ENCODE results near the gene GEMIN5.
"Not testable (repeated sequence)": the region's sequence is repeated elsewhere in the genome, so short reads cannot be mapped to it uniquely, and the experiment has no call there.

The GEMIN5 gene

DNA sequence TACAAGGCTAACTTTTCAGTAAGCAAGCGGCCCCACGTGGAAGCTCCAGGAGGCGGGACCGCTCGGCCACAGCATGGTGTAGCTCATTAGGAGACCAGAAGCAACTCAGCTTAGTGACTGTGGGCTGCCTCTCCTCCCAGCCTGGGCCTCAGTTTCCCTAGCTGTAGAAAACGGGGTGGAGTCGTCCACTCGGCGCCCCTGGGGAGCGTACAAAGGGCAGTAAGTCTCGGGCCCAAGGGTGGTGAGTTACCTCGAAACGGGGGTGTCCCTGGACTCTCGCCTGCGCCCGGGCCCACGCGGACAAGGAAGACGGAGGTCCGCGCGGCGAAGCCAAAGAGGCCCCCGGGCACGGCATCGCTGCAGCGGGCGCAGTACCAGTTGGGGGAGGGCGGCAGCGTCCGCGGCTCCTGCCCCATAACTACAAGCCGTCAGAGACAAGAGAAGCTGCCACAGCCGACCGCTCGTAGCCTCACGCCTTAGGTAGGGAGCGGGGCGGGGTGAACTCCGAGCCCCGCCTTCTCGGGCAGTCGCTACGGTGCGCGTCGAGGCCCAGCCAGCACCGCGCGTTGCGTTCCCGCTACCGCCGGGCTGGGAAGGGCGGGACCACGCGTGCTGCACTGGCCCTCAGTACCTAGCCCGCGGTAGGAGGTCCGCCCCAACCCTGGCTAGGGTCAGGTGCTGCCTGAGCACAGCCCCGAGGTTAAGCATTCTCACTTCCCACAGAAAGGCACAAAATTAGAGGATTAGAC lies at the start of gene GEMIN5:
Gene GEMIN5, minus strand, starts transcription at position 494 of the 749 bp plus-strand sequence. Its CDS starts 78 bp downstream, at position 416.
- peak; percentile 89 for DNase-seq

GRCh38 chr5:154986151-154986550 lies 48.1 kb upstream of the GEMIN5 start:
- no peak for DNase-seq

DNA sequence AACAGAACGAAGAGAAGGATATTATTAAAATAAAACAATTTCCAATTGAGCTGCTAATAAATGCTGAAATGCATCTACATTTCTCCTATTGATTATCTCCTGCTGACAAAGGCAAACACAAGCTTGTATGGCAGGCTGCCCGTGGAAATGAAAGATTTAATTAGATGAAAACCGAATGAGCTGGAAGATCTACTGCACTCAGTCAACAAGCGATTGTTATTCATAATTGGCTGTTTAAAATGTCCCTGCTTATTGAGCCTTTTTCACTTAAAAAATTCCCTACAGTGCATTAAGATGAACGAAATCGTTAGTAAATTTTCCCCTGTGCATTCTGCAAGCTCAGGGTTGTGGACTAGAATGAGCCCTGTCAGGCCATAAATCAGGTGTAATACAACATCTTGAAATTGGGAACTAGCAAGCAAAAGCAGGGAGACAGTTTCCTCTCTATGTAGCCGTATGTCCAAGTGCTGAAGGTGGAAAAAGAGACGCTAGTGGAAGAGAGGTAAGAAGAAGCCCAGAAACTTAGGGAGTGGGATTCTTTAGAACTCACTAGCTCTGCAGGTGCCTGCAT lies 47.0 kb upstream of the GEMIN5 start:
- DNase-seq: no peak

- not testable (repeated sequence) for DNase-seq
Observed at GRCh38 chr5:154978294-154978693, 40.3 kb upstream of the GEMIN5 start.

GRCh38 chr5:154977409-154977808 lies 39.4 kb upstream of the GEMIN5 start:
- DNase-seq: no peak

GRCh38 chr5:154976082-154976481 lies 38.1 kb upstream of the GEMIN5 start:
- not testable (repeated sequence) for DNase-seq

GRCh38 chr5:154972476-154973080 lies 34.6 kb upstream of the GEMIN5 start:
- no peak for DNase-seq

- no peak for DNase-seq
Observed at GRCh38 chr5:154971501-154971900, 33.5 kb upstream of the GEMIN5 start.

GRCh38 chr5:154970759-154971158 lies 32.7 kb upstream of the GEMIN5 start:
- no peak for DNase-seq

GRCh38 chr5:154968953-154969352 lies 30.9 kb upstream of the GEMIN5 start:
- no peak for DNase-seq

DNA sequence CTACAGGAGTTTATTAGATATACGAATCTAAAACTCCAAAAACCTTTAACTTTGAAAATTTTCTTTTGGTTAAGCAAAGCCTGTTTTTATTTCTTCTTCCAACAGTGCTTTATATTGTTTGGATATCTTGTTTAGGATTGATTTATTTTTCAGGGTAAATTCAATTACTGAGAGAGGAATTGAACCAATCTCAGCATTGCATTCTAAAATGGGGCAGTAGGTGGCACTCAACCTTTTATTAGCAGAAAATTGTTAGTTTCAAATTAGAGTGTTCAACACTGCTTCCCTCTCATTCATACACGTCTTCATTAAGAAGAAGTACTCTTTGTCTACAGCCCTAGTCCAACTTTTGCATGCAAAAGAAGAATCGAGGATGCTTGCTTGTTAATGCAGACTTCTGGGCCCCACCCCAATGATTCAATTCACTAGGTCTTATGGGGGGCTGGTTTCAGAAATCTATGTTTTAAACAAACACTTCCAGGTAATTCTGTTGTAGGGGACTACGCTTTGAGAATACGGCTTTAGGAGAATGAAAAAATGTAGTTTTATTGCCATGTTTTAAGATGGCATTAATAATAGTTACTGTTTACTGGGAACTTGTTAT lies 29.5 kb upstream of the GEMIN5 start:
- no peak for DNase-seq

DNA sequence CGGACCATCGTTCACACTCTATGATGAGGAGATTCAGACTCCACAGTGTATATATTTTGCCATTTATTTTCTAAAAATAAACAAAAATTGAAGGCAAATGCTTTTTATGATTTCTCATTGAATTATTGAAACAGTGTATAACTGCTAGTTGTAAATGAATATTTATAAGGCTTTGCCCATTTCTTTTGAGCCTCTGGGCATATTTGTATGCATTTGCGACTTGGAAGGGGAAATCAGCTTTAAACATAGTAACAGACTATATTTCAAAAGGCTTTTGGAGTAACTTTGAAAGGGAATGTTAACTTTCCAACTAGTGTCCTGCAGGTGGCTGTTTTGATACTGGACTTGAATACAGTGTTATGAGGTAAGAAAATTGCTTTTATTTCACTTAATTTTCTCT lies 28.9 kb upstream of the GEMIN5 start:
- no peak for DNase-seq

- no peak for DNase-seq
Observed at GRCh38 chr5:154966081-154966841, 28.2 kb upstream of the GEMIN5 start.

- no peak for DNase-seq
Observed at GRCh38 chr5:154962494-154962893, 24.5 kb upstream of the GEMIN5 start.

- no peak for DNase-seq
Observed at GRCh38 chr5:154956712-154957111, 18.7 kb upstream of the GEMIN5 start.

- no peak for DNase-seq
Observed at GRCh38 chr5:154949781-154950180, 11.8 kb upstream of the GEMIN5 start.

GRCh38 chr5:154948313-154948712 lies 10.3 kb upstream of the GEMIN5 start:
- DNase-seq: no peak

DNA sequence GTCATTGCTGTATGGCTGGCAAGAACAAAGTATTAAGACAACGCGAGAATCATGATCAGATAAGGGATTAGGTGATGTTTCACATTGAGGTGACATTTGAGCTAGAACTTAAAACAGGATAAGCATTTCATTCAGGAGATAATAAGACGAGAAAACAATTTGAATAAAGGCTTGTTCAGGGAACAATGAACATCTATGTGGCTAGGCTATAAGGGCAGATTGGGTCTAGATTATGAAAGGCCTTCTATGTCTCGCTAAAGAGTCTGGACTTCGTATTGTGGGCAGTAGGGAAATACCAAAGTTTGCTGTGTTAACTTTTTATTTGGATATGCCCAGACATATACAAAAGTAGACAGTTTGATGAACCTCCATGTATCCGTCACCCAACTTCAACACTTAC lies 9.8 kb upstream of the GEMIN5 start:
- DNase-seq: no peak

GRCh38 chr5:154945695-154946301 lies 7.8 kb upstream of the GEMIN5 start:
- DNase-seq: no peak

DNA sequence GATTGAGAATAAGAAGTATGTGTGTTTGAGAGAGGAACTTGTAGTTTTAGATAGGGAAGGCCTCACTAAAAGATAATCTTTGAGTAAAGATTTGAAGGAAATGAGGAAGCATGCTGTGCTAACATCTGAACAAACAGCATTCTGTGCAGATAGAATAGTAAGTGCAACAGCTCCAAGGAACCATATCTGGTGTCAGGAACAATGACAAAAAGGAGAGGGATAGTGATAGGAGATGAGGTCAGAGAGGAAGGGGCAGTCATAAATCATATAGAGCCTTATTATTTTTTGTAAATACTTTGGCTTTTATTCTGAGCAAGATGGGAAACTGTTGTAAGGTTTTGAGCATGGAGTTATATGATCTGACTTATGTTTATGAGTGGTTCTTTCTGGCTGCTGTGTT lies 6.7 kb upstream of the GEMIN5 start:
- DNase-seq: no peak

- no peak for DNase-seq
Observed at GRCh38 chr5:154943527-154943926, 5.5 kb upstream of the GEMIN5 start.

DNA sequence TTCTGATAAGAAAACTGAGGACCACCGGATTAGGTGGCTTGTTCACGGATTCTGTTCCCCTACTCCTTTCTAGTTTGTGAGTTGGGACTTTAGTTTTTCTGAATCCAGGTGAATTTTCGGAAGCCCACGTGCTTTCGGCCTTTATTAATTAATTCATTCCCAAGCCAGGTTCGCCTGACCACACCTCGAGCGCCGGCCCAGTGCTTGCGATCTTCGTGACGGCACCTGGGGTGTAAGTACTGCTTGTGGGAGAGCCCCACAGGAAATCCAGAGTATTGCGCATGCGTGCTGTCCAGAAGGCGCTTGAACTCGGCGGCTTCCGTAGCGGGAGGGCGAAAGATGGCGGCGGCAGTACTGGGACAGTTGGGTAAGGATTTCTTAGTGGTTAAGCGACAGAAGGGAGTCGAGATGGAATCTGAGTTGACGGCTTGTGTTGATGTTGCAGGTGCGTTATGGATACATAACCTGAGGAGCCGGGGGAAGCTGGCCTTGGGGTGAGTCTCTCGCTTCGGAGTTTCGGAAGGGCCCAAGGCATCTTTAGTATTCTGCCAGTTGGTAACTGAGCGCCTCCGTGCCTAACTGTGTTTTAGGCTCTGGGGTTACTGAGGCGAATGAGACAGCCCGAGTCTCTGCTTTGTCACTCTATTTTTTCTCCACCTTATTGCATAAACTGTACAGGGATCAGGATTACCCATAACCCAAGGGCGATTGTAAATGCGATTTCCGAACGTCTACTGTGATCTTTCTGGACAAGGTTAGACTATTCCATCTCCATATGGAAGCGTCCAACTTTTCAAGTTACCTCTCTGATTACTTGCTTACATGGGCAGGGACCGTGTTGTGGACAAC lies 3.0 kb upstream of the GEMIN5 start, which contains the start of gene MRPL22:
Gene MRPL22, plus strand, starts transcription at position 302 of the 849 bp plus-strand sequence. Its CDS starts 38 bp downstream, at position 340.
- DNase-seq: peak; percentile 93
